Keratinocyte (primary cell): ENCODE data around the gene DIAPH2. TPM values are rescaled to one million over a fixed set of nuclear protein-coding genes. Genes with fewer than 3 reads are reported as not detected.
"Not testable (repeated sequence)": the region's sequence is repeated elsewhere in the genome, so short reads cannot be mapped to it uniquely, and the experiment has no call there.

ENCODE experiments used
- DNase-seq: peaks from one replicate; pipeline ENCODE4 v3.0.0-alpha.2; 2011; ENCODE audit warnings: low read depth, missing footprints, low spot score
- FAIRE-seq: peaks from 2 replicates; lab custom pipeline; 2011; peaks lifted over from hg19 to GRCh38; lab: Jason Lieb, UNC
- H2AFZ ChIP-seq: 2 replicates; pipeline ENCODE4 v1.6.0; 2012; ENCODE audit warnings: low read length, control low read depth, inconsistent platforms; ENCODE audit not compliant: control insufficient read depth
- H3K27ac ChIP-seq: 2 replicates; pipeline ENCODE4 v1.5.1; 2011; ENCODE audit warnings: low read length; ENCODE audit not compliant: control insufficient read depth, insufficient read depth
- H3K27me3 ChIP-seq: 3 replicates; pipeline ENCODE4 v1.6.0; 2011; ENCODE audit warnings: low read length; ENCODE audit not compliant: control insufficient read depth, insufficient read depth; ENCODE audit errors: extremely low read depth
- H3K36me3 ChIP-seq, 2 experiments: 2 replicates in 1 of 2; 3 replicates in 1 of 2; pipeline ENCODE4 v1.5.1; 2011; ENCODE audit warnings: low read length in 2 of 2, mild to moderate bottlenecking in 1 of 2; ENCODE audit not compliant: control insufficient read depth in 2 of 2, insufficient read depth in 2 of 2; ENCODE audit errors: extremely low read depth in 1 of 2
- H3K4me1 ChIP-seq: 3 replicates; pipeline ENCODE4 v1.5.1; 2011; ENCODE audit warnings: low read length; ENCODE audit not compliant: control insufficient read depth, insufficient read depth; ENCODE audit errors: extremely low read depth
- H3K4me2 ChIP-seq: 3 replicates; pipeline ENCODE4 v1.6.0; 2011; ENCODE audit warnings: low read depth, low read length; ENCODE audit not compliant: control insufficient read depth, insufficient read depth; ENCODE audit errors: extremely low read depth
- H3K4me3 ChIP-seq, 3 experiments: fragments of 200-600 bp in 1 of 3; sonication (generic) in 1 of 3; 2 replicates in 2 of 3; 3 replicates in 1 of 3; pipeline ENCODE4 v1.5.1; 2011 to 2016; ENCODE audit warnings: low read length in 3 of 3, mild to moderate bottlenecking in 3 of 3, control low read depth in 2 of 3, inconsistent platforms in 1 of 3, low read depth in 1 of 3, mixed read lengths in 1 of 3, mixed run types in 1 of 3, moderate library complexity in 1 of 3; ENCODE audit not compliant: control insufficient read depth in 2 of 3, insufficient read depth in 2 of 3; ENCODE audit errors: extremely low read depth in 1 of 3
- H3K79me2 ChIP-seq: 2 replicates; pipeline ENCODE4 v1.6.0; 2012; ENCODE audit warnings: low read length; ENCODE audit not compliant: control insufficient read depth, insufficient read depth
- H3K9ac ChIP-seq: 3 replicates; pipeline ENCODE4 v1.6.0; 2011; ENCODE audit warnings: low read length; ENCODE audit not compliant: control insufficient read depth, insufficient read depth; ENCODE audit errors: extremely low read depth
- H3K9me1 ChIP-seq: 3 replicates; pipeline ENCODE4 v1.6.0; 2011; ENCODE audit warnings: low read length; ENCODE audit not compliant: control insufficient read depth, insufficient read depth; ENCODE audit errors: extremely low read depth
- H3K9me3 ChIP-seq: 2 replicates; pipeline ENCODE4 v1.5.1; 2012; ENCODE audit warnings: low read depth, low read length; ENCODE audit not compliant: control insufficient read depth
- H4K20me1 ChIP-seq: 3 replicates; pipeline ENCODE4 v1.6.0; 2011; ENCODE audit warnings: low read length; ENCODE audit not compliant: control insufficient read depth, insufficient read depth; ENCODE audit errors: extremely low read depth
- EZH2 ChIP-seq: IDR thresholded peaks from one replicate; pipeline ENCODE4 v1.6.1; 2012; ENCODE audit warnings: inconsistent platforms, mild to moderate bottlenecking, low read length, moderate library complexity
- dilution Hi-C: fragments of 300-500 bp; cut with MboI; formaldehyde crosslinking; loops from one replicate; pipeline ENCODE4 v1.7.0; 2020; ENCODE audit warnings: low sequenced_read_pairs; ENCODE audit not compliant: extremely low pct_ligation_motif_present
- polyA plus RNA-seq, 5 experiments: library from polyadenylated mRNA; depleted of rRNA in 3 of 5; stranded (reverse) in 3 of 5; stranded (forward) in 1 of 5; unstranded in 1 of 5; fragments of >200 nt; gene quantifications; 1 replicate in 1 of 5; 2 replicates in 3 of 5; 3 replicates in 1 of 5; pipeline versions ENCODE4 v1.2.1 to v1.2.3, GENCODE V29; 2011 to 2012; ENCODE audit warnings: missing spikeins in 2 of 5, low read depth in 1 of 5, low replicate concordance in 1 of 5
- TF ChIP-seq, protein P1 (sequence below), 3 experiments: IDR thresholded peaks in 1 of 3; conservative IDR thresholded peaks in 1 of 3; optimal IDR thresholded peaks in 1 of 3; 2 replicates in 2 of 3; 3 replicates in 1 of 3; pipeline versions ENCODE3 to v1.5.1; 2011; ENCODE audit warnings: low read length in 3 of 3, mild to moderate bottlenecking in 3 of 3, moderate library complexity in 2 of 3, control low read depth in 1 of 3, inconsistent platforms in 1 of 3; ENCODE audit not compliant: insufficient read depth in 2 of 3; ENCODE audit errors: extremely low read depth in 1 of 3

Gene DIAPH2
- polyA plus RNA-seq, 1 donor (not counting 4 experiments of a cell fraction or from before 2014, with no cell fraction given), result 7.4 TPM

GRCh38 chrX:96713303-96713702, 28.7 kb downstream of the DIAPH2 start:
- FAIRE-seq, result no peak
- Histone ChIP-seq H3K9me1 (no peaks in the 10 kb centered on the region), H3K27ac (no peak overlapping the region), H3K79me2 (peaks cover 1% of the 10 kb centered on the region), H3K27me3 (no peaks in the 10 kb centered on the region), H3K4me3 (no peak overlapping the region), H2AFZ (no peak overlapping the region), H3K36me3 (no peaks in the 10 kb centered on the region), H3K9me3 (no peaks in the 10 kb centered on the region), H3K9ac (no peak overlapping the region), H3K4me1 (no peaks in the 10 kb centered on the region), H4K20me1 (no peaks in the 10 kb centered on the region), H3K4me2 (no peak overlapping the region)
- no peak for TF ChIP-seq EZH2
- TF ChIP-seq, protein P1, sequence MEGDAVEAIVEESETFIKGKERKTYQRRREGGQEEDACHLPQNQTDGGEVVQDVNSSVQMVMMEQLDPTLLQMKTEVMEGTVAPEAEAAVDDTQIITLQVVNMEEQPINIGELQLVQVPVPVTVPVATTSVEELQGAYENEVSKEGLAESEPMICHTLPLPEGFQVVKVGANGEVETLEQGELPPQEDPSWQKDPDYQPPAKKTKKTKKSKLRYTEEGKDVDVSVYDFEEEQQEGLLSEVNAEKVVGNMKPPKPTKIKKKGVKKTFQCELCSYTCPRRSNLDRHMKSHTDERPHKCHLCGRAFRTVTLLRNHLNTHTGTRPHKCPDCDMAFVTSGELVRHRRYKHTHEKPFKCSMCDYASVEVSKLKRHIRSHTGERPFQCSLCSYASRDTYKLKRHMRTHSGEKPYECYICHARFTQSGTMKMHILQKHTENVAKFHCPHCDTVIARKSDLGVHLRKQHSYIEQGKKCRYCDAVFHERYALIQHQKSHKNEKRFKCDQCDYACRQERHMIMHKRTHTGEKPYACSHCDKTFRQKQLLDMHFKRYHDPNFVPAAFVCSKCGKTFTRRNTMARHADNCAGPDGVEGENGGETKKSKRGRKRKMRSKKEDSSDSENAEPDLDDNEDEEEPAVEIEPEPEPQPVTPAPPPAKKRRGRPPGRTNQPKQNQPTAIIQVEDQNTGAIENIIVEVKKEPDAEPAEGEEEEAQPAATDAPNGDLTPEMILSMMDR (optimal IDR thresholded peaks at IDR 0.05 in 1 of 3, IDR thresholded peaks at IDR 0.05 in 1 of 3, conservative IDR thresholded peaks at IDR 0.05 in 1 of 3; ENCODE audit: extremely low read depth in 1 of 3, insufficient read depth in 2 of 3, low read length in 3 of 3), result no peak
- DNase-seq, result no peak
- dilution Hi-C loops, result no loop called here

DNA sequence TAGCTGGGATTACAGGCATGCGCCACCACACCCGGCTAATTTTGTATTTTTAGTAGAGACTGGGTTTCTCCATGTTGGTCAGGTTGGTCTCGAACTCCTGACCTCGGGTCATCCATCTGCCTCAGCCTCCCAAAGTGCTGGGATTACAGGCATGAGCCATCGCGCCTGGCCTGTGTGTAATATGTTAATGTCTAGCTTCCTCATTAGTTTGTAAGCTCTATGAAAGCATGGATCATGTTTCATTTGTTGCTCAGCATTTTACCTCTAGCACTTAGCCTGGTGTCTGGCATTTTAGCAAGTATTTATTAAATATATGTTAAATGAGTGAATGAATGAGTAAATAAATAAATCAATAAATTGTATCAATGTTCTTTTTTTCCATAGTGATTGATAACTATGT, 29.8 kb downstream of the DIAPH2 start:
- H3K27ac ChIP-seq, FAIRE-seq, H3K4me1 ChIP-seq, H3K27me3 ChIP-seq, H3K36me3 ChIP-seq, H3K79me2 ChIP-seq, dilution Hi-C loops, H3K4me2 ChIP-seq, DNase-seq, H2AFZ ChIP-seq, H3K9me3 ChIP-seq, H3K4me3 ChIP-seq, H4K20me1 ChIP-seq, H3K9me1 ChIP-seq, H3K9ac ChIP-seq: not testable (repeated sequence)

DNA sequence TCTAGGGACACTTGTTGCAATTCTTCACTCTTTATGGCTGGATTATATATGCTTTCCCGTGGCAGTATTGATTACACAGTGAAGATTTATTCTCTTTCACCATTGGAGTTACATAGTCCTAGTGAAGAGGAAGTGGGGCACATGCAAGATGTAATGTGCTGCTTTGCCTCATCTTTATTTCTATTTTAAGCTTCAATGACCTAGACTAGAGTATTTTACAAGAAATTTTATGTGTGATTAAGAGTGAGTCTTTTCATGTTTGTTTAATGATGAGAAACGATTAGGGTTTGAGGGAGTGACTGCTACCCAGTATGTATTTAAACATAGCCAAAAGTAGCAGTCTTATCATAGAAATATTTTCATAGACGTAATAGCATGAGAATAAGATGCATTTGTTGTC, 30.8 kb downstream of the DIAPH2 start:
- H3K4me3 ChIP-seq, result no peak overlapping the region
- TF ChIP-seq, protein P1 (optimal IDR thresholded peaks at IDR 0.05 in 1 of 3, IDR thresholded peaks at IDR 0.05 in 1 of 3, conservative IDR thresholded peaks at IDR 0.05 in 1 of 3; ENCODE audit: extremely low read depth in 1 of 3, insufficient read depth in 2 of 3, low read length in 3 of 3), result no peak
- TF ChIP-seq EZH2, result no peak
- no peak overlapping the region for H3K27ac ChIP-seq
- no peaks in the 10 kb centered on the region for H3K4me1 ChIP-seq
- no peaks in the 10 kb centered on the region for H3K36me3 ChIP-seq
- no peaks in the 10 kb centered on the region for H3K9me1 ChIP-seq
- no peaks in the 10 kb centered on the region for H3K27me3 ChIP-seq
- H4K20me1 ChIP-seq, result no peaks in the 10 kb centered on the region
- no peak overlapping the region for H3K9ac ChIP-seq
- H3K9me3 ChIP-seq, result no peaks in the 10 kb centered on the region
- DNase-seq (no peak), FAIRE-seq (no peak)
- peaks cover 1% of the 10 kb centered on the region for H3K79me2 ChIP-seq
- dilution Hi-C loops, result no loop called here
- no peak overlapping the region for H3K4me2 ChIP-seq
- H2AFZ ChIP-seq, result no peak overlapping the region
